T-cell (primary cell): Measurements from ENCODE around the gene BCKDHB. TPM values are rescaled to one million over a fixed set of nuclear protein-coding genes. Genes with fewer than 3 reads are reported as not detected.
"Not testable (repeated sequence)": the region's sequence is repeated elsewhere in the genome, so short reads cannot be mapped to it uniquely, and the experiment has no call there.

Experiments
- ATAC-seq, 4 experiments: fragments of 200-7000 bp in 3 of 4; fragments of 150-1000 bp in 1 of 4; cut with Tn5 transposase; replicated peaks in 1 of 4; 1 replicate in 3 of 4; 2 replicates in 1 of 4; pipeline ENCODE4 v1.10.0; 2021; ENCODE audit warnings: moderate library complexity in 3 of 4, mild to moderate bottlenecking in 2 of 4, moderate number of reproducible peaks in 1 of 4
- CTCF ChIA-PET, 2 donors: fragments of 300-600 bp; sonication (Branson Sonifier 250); formaldehyde crosslinking; loops; one replicate each; lab custom pipeline; 2022; ENCODE audit warnings: antibody characterized with exemption in 2 of 2; lab: Charles Lee
- POLR2A ChIA-PET, 2 donors: fragments of 300-600 bp; sonication (Branson Sonifier 250); formaldehyde crosslinking; loops; one replicate each; lab custom pipeline; 2022; ENCODE audit warnings: antibody characterized with exemption in 2 of 2; lab: Charles Lee
- DNase-seq, 35 experiments: peaks; one replicate each; pipeline versions ENCODE4 v3.0.0 to v3.0.0-alpha.2; 2013 to 2023
- H3K27ac ChIP-seq: one replicate; pipeline ENCODE4 v1.5.1; 2013; ENCODE audit warnings: low read length
- H3K27me3 ChIP-seq, 2 experiments: replicated peaks in 1 of 2; 1 replicate in 1 of 2; 2 replicates in 1 of 2; pipeline versions ENCODE4 v1.6.1 to v1.7.0; 2013; ENCODE audit warnings: low read length in 1 of 2, mixed read lengths in 1 of 2; ENCODE audit not compliant: control insufficient read depth in 2 of 2, insufficient read depth in 2 of 2; ENCODE audit errors: extremely low read depth in 1 of 2
- H3K36me3 ChIP-seq, 2 donors: 1 replicate in 1 of 2; 2 replicates in 1 of 2; pipeline versions ENCODE4 v1.6.1 to v1.7.0; 2013; ENCODE audit warnings: low read length in 1 of 2; ENCODE audit not compliant: control insufficient read depth in 2 of 2, insufficient read depth in 1 of 2; ENCODE audit errors: extremely low read depth in 1 of 2
- H3K4me1 ChIP-seq, 2 experiments: 1 replicate in 1 of 2; 2 replicates in 1 of 2; pipeline versions ENCODE4 v1.6.1 to v1.7.0; 2013; ENCODE audit warnings: low read length in 2 of 2, mixed read lengths in 1 of 2; ENCODE audit not compliant: insufficient read depth in 2 of 2, control insufficient read depth in 1 of 2; ENCODE audit errors: extremely low read depth in 1 of 2
- H3K4me3 ChIP-seq, 2 donors: 1 replicate in 1 of 2; 2 replicates in 1 of 2; pipeline versions ENCODE4 v1.5.1 to v1.7.0; 2013; ENCODE audit warnings: mild to moderate bottlenecking in 2 of 2, low read length in 1 of 2, moderate library complexity in 1 of 2; ENCODE audit not compliant: control insufficient read depth in 1 of 2; ENCODE audit errors: extremely low read depth in 1 of 2
- H3K9me3 ChIP-seq: 2 replicates; pipeline ENCODE4 v1.7.0; 2013
- H3K27ac Mint-ChIP-seq, 2 donors: one replicate each; pipeline ENCODE4 v1.8.0; 2020 to 2021; ENCODE audit warnings: mild to moderate bottlenecking in 2 of 2, mixed read lengths in 2 of 2
- H3K27me3 Mint-ChIP-seq, 2 donors: one replicate each; pipeline ENCODE4 v1.8.0; 2021 to 2022; ENCODE audit warnings: mixed read lengths in 2 of 2
- H3K36me3 Mint-ChIP-seq: one replicate; pipeline ENCODE4 v1.8.0; 2021; ENCODE audit warnings: mixed read lengths
- H3K4me1 Mint-ChIP-seq, 3 donors: one replicate each; pipeline ENCODE4 v1.8.0; 2020 to 2022; ENCODE audit warnings: mixed read lengths in 3 of 3, mild to moderate bottlenecking in 1 of 3
- H3K4me3 Mint-ChIP-seq, 3 donors: one replicate each; pipeline ENCODE4 v1.8.0; 2020 to 2022; ENCODE audit warnings: mild to moderate bottlenecking in 3 of 3, mixed read lengths in 3 of 3, moderate library complexity in 3 of 3
- H3K9me3 Mint-ChIP-seq, 3 donors: one replicate each; pipeline ENCODE4 v1.8.0; 2020 to 2022; ENCODE audit warnings: mixed read lengths in 3 of 3
- WGBS: methylation state at CpG from one replicate; pipeline ENCODE4 v1.1.5; 2013; ENCODE audit warnings: missing lambda C conversion rate; ENCODE audit not compliant: insufficient coverage; 5-methylcytosine and 5-hydroxymethylcytosine counted together
- total RNA-seq, 35 experiments: library from RNA in 6 of 35; stranded (reverse) in 6 of 35; fragments of 120-200 nt in 1 of 35; gene quantifications; one replicate each; pipeline versions ENCODE4 v1.2.1 to v1.2.4 and lab custom pipeline; 2013 to 2026

BCKDHB gene
- total RNA-seq, 5 donors from 2014 or later (not counting 1 experiment from before 2014, with no cell fraction given): 14.1 to 18.7 (median 15.2) TPM

- Histone ChIP-seq H3K4me1 (no peaks in the 10 kb centered on the region), H3K27me3 (no peaks in the 10 kb centered on the region), H3K27ac (no peak overlapping the region), H3K9me3 (no peaks in the 10 kb centered on the region), H3K4me3 (no peak overlapping the region), H3K36me3 (no peaks in the 10 kb centered on the region)
- CTCF ChIA-PET: no interaction called here
- Mint-ChIP-seq H3K27ac (no peak overlapping the region), H3K27me3 (no peaks in the 10 kb centered on the region), H3K4me3 (no peak overlapping the region), H3K4me1 (peaks cover 0 to 9% (median under 1%) of the 10 kb centered on the region in 3 donors), H3K36me3 (peaks cover 33% of the 10 kb centered on the region), H3K9me3 (peaks cover 0 to 2% (median 0%) of the 10 kb centered on the region in 3 donors)
- POLR2A ChIA-PET: interaction anchor here in 1 of 2 donors (0.7 kb wide), 1 partner anchor 1962 kb away, joined by 3 read pairs; no protein-coding TSS in a partner anchor
- no peak for ATAC-seq
- 100% methylated on average over 1 of the region's 1 CpG for WGBS
- DNase-seq: no peak
Observed at GRCh38 chr6:80235647-80236046, 129.2 kb downstream of the BCKDHB start.

DNA sequence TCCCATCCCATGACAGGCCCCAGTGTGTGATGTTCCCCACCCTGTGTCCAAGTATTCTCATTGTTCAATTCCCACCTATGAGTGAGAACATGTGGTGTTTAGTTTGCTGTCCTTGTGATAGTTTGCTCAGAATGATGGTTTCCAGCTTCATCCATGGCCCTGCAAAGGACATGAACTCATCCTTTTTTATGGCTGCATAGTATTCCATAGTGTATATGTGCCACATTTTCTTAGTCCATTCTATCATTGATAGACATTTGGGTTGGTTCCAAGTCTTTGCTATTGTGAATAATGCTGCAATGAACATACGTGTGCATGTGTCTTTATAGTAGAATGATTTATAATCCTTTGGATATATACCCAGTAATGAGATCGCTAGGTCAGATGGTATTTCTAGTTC, 132.3 kb downstream of the BCKDHB start:
- WGBS: no CpG with 5 or more reads among the region's 2 CpGs

DNA sequence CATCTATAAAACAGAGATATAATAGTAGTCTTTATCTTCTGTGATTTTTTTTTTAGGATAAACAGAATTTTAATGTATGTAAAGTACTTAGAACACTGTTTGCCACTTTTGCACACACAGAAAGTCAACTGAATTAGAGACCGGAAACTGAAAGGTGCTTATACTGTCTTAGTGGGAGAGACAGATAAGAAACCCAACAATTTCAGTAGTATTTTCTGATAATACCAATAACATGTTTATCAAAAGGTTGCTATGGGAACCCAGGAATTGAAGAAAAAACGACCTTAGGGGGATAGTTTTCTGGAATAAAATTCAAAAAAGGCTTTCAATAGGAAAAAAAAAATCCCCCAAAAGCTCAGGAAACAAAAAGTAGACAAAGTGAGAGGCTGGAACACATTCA, 138.6 kb downstream of the BCKDHB start:
- Histone ChIP-seq H3K36me3 (no peaks in the 10 kb centered on the region), H3K4me3 (no peak overlapping the region), H3K9me3 (no peaks in the 10 kb centered on the region), H3K4me1 (no peaks in the 10 kb centered on the region), H3K27me3 (no peaks in the 10 kb centered on the region), H3K27ac (no peak overlapping the region)
- Mint-ChIP-seq H3K27ac (no peak overlapping the region), H3K36me3 (peaks cover 37% of the 10 kb centered on the region), H3K27me3 (no peaks in the 10 kb centered on the region), H3K4me3 (no peak overlapping the region), H3K4me1 (peaks cover 3 to 23% (median 8%) of the 10 kb centered on the region in 3 donors), H3K9me3 (no peaks in the 10 kb centered on the region)
- ATAC-seq (no peak), DNase-seq (no peak)
- POLR2A ChIA-PET: no interaction called here
- no CpG with 5 or more reads among the region's 2 CpGs for WGBS
- CTCF ChIA-PET: interaction anchor here in 1 of 2 donors (0.7 kb wide), 1 partner anchor 28 kb away, joined by 3 read pairs; no protein-coding TSS in a partner anchor

More for the DNA sequence above, 132.3 kb downstream of the BCKDHB start:
- peaks cover 41% of the 10 kb centered on the region for H3K36me3 Mint-ChIP-seq
- H3K36me3 ChIP-seq, DNase-seq, H3K27me3 ChIP-seq, CTCF ChIA-PET, H3K27ac Mint-ChIP-seq, H3K4me1 ChIP-seq, H3K9me3 ChIP-seq, ATAC-seq, H3K27ac ChIP-seq, H3K4me3 ChIP-seq, H3K27me3 Mint-ChIP-seq, POLR2A ChIA-PET, H3K9me3 Mint-ChIP-seq, H3K4me3 Mint-ChIP-seq: not testable (repeated sequence)
- peaks cover 3 to 20% (median 8%) of the 10 kb centered on the region in 3 donors for H3K4me1 Mint-ChIP-seq

DNA sequence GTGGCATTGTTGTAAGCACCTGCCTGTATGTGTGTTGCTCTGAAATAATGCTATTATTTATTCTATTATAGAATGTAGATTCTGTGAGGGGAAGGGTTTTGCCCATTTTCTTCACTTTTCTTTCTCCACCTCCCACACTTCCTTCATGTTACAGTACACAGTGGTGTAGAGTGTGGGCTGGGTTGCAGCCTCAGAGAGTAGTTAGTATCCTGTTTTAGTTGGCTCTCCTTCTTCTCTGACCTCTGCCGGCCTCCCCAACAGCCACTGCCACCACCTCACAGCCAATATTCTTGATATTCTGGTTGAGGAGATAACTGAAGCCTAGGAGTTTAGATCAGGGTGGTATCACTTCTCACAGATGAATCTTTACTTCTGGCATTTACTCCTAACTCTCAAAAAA, 143.4 kb downstream of the BCKDHB start:
- Histone ChIP-seq H3K9me3 (no peaks in the 10 kb centered on the region), H3K27ac (no peak overlapping the region), H3K27me3 (no peaks in the 10 kb centered on the region), H3K36me3 (no peaks in the 10 kb centered on the region), H3K4me1 (no peaks in the 10 kb centered on the region), H3K4me3 (no peak overlapping the region)
- Mint-ChIP-seq H3K27me3 (no peaks in the 10 kb centered on the region), H3K4me3 (no peak overlapping the region), H3K9me3 (no peaks in the 10 kb centered on the region), H3K27ac (no peak overlapping the region), H3K36me3 (peaks cover 26% of the 10 kb centered on the region), H3K4me1 (peaks cover 0 to 6% (median 0%) of the 10 kb centered on the region in 3 donors)
- POLR2A ChIA-PET: interaction anchor here in 1 of 2 donors (0.6 to 1.0 kb wide), 2 partner anchors 53 to 1910 kb away, joined by 3 to 4 read pairs; no protein-coding TSS in a partner anchor
- WGBS: no CpG with 5 or more reads among the region's 1 CpG
- CTCF ChIA-PET: no interaction called here
- DNase-seq (no peak), ATAC-seq (no peak)

GRCh38 chr6:80250391-80250997, 144.0 kb downstream of the BCKDHB start:
- ChIA-PET CTCF (no interaction called here), POLR2A (no interaction called here)
- H3K4me3 ChIP-seq: no peak overlapping the region
- no peak for DNase-seq
- no CpG with 5 or more reads among the region's 3 CpGs for WGBS
- Mint-ChIP-seq H3K27me3 (no peaks in the 10 kb centered on the region), H3K9me3 (no peaks in the 10 kb centered on the region), H3K4me1 (peaks cover 0 to 6% (median 0%) of the 10 kb centered on the region in 3 donors), H3K27ac (no peak overlapping the region), H3K4me3 (no peak overlapping the region), H3K36me3 (peaks cover 23% of the 10 kb centered on the region)
- no peak for ATAC-seq
- no peak overlapping the region for H3K27ac ChIP-seq
- no peaks in the 10 kb centered on the region for H3K9me3 ChIP-seq
- H3K36me3 ChIP-seq: no peaks in the 10 kb centered on the region
- no peaks in the 10 kb centered on the region for H3K27me3 ChIP-seq
- H3K4me1 ChIP-seq: no peaks in the 10 kb centered on the region

GRCh38 chr6:80251321-80251720, 144.8 kb downstream of the BCKDHB start:
- WGBS: no CpG with 5 or more reads among the region's 1 CpG
- no peak for DNase-seq
- Mint-ChIP-seq H3K27me3 (no peaks in the 10 kb centered on the region), H3K4me3 (no peak overlapping the region), H3K4me1 (peaks cover 0 to 6% (median 0%) of the 10 kb centered on the region in 3 donors), H3K9me3 (no peaks in the 10 kb centered on the region), H3K36me3 (peaks cover 17% of the 10 kb centered on the region), H3K27ac (no peak overlapping the region)
- ChIA-PET POLR2A (interaction anchor here in 1 of 2 donors (0.7 kb wide), 1 partner anchor 1523 kb away, joined by 3 read pairs; no protein-coding TSS in a partner anchor), CTCF (no interaction called here)
- H3K36me3 ChIP-seq: no peaks in the 10 kb centered on the region
- no peak overlapping the region for H3K27ac ChIP-seq
- H3K27me3 ChIP-seq: no peaks in the 10 kb centered on the region
- no peaks in the 10 kb centered on the region for H3K9me3 ChIP-seq
- ATAC-seq: no peak
- no peak overlapping the region for H3K4me3 ChIP-seq
- H3K4me1 ChIP-seq: no peaks in the 10 kb centered on the region
